Liver (tissue), 9 donors: ENCODE results near the gene THEM4. TPM values are rescaled to one million over a fixed set of nuclear protein-coding genes. Genes with fewer than 3 reads are reported as not detected.

Experiments
- DNase-seq: peaks from one replicate; pipeline ENCODE4 v3.0.0-alpha.2; 2017; ENCODE audit warnings: low spot score
- H3K27ac ChIP-seq, 2 donors: one replicate each; pipeline ENCODE4 v1.7.0; 2013; ENCODE audit warnings: inconsistent platforms in 2 of 2, low read length in 2 of 2, control low read depth in 1 of 2, low read depth in 1 of 2, mild to moderate bottlenecking in 1 of 2
- H3K27me3 ChIP-seq, 4 donors: one replicate each; pipeline versions ENCODE4 v1.6.1 to v1.7.0; 2013; ENCODE audit warnings: low read length in 3 of 4, inconsistent platforms in 1 of 4, mild to moderate bottlenecking in 1 of 4, moderate library complexity in 1 of 4; ENCODE audit not compliant: control insufficient read depth in 4 of 4, insufficient read depth in 4 of 4
- H3K36me3 ChIP-seq, 4 donors: one replicate each; pipeline versions ENCODE4 v1.6.1 to v1.7.0; 2013; ENCODE audit warnings: low read length in 3 of 4, mild to moderate bottlenecking in 3 of 4, low read depth in 1 of 4, moderate library complexity in 1 of 4; ENCODE audit not compliant: control insufficient read depth in 4 of 4, insufficient read depth in 3 of 4
- H3K4me1 ChIP-seq, 4 donors: one replicate each; pipeline versions ENCODE4 v1.6.1 to v1.7.0; 2013; ENCODE audit warnings: low read length in 3 of 4, mild to moderate bottlenecking in 3 of 4, moderate library complexity in 1 of 4; ENCODE audit not compliant: control insufficient read depth in 4 of 4, insufficient read depth in 4 of 4
- H3K4me3 ChIP-seq, 3 donors: one replicate each; pipeline versions ENCODE4 v1.6.1 to v1.7.0; 2013; ENCODE audit warnings: low read length in 3 of 3, control low read depth in 1 of 3, low read depth in 1 of 3, mild to moderate bottlenecking in 1 of 3
- H3K9ac ChIP-seq, 2 donors: one replicate each; pipeline ENCODE4 v1.7.0; 2013; ENCODE audit warnings: low read length in 2 of 2, mild to moderate bottlenecking in 2 of 2, moderate library complexity in 2 of 2, control low read depth in 1 of 2, low read depth in 1 of 2
- H3K9me3 ChIP-seq, 4 donors: one replicate each; pipeline versions ENCODE4 v1.6.1 to v1.7.0; 2013; ENCODE audit warnings: low read length in 3 of 4; ENCODE audit not compliant: control insufficient read depth in 4 of 4
- ATF3 ChIP-seq: IDR thresholded peaks from 2 replicates; pipeline ENCODE4 v1.6.1; 2016; ENCODE audit warnings: antibody characterized with exemption
- CTCF ChIP-seq: fragments of 150-350 bp; IDR thresholded peaks from 2 replicates; pipeline ENCODE4 v1.5.1; 2017; ENCODE audit warnings: improper control_type of control experiment, low read depth, low read length; ENCODE audit not compliant: missing input control
- EGR1 ChIP-seq, 2 donors: IDR thresholded peaks; 2 replicates each; pipeline ENCODE4 v1.6.1; 2016 to 2018; ENCODE audit warnings: antibody characterized with exemption in 2 of 2, low read depth in 2 of 2
- FOXA1 ChIP-seq: IDR thresholded peaks from 2 replicates; pipeline ENCODE4 v1.6.1; 2016; ENCODE audit warnings: antibody characterized with exemption
- HNF4A ChIP-seq, 2 donors: conservative IDR thresholded peaks; 2 replicates each; pipeline ENCODE4 v1.6.1; 2016; ENCODE audit warnings: antibody characterized with exemption in 2 of 2, mild to moderate bottlenecking in 2 of 2
- HNF4G ChIP-seq: IDR thresholded peaks from 2 replicates; pipeline ENCODE4 v1.6.1; 2016; ENCODE audit warnings: antibody characterized with exemption
- JUND ChIP-seq, 2 donors: IDR thresholded peaks; 2 replicates each; pipeline ENCODE4 v1.6.1; 2016; ENCODE audit warnings: antibody characterized with exemption in 2 of 2
- MAX ChIP-seq: IDR thresholded peaks from 2 replicates; pipeline ENCODE4 v1.6.1; 2016; ENCODE audit warnings: antibody characterized with exemption
- NR2F2 ChIP-seq: IDR thresholded peaks from 2 replicates; pipeline ENCODE4 v1.6.1; 2016; ENCODE audit warnings: antibody characterized with exemption
- RAD21 ChIP-seq, 2 donors: IDR thresholded peaks; 2 replicates each; pipeline ENCODE4 v1.6.1; 2016; ENCODE audit warnings: antibody characterized with exemption in 2 of 2, mild to moderate bottlenecking in 2 of 2
- REST ChIP-seq: IDR thresholded peaks from 2 replicates; pipeline ENCODE4 v1.6.1; 2016; ENCODE audit warnings: antibody characterized with exemption, mild to moderate bottlenecking
- RXRA ChIP-seq, 2 donors: IDR thresholded peaks; 2 replicates each; pipeline ENCODE4 v1.6.1; 2017 to 2018; ENCODE audit warnings: antibody characterized with exemption in 2 of 2, mild to moderate bottlenecking in 1 of 2
- TAF1 ChIP-seq: conservative IDR thresholded peaks from 2 replicates; pipeline ENCODE4 v1.6.1; 2016; ENCODE audit warnings: antibody characterized with exemption, mild to moderate bottlenecking
- YY1 ChIP-seq: IDR thresholded peaks from 2 replicates; pipeline ENCODE4 v1.6.1; 2016; ENCODE audit warnings: antibody characterized with exemption, mild to moderate bottlenecking
- ZBTB33 ChIP-seq: IDR thresholded peaks from 2 replicates; pipeline ENCODE4 v1.6.1; 2016; ENCODE audit warnings: antibody characterized with exemption
- WGBS: extraction: QIAGEN DNeasy Blood & Tissue Kit; methylation state at CpG from one replicate; pipeline ENCODE4 v1.1.7; 2013; 5-methylcytosine and 5-hydroxymethylcytosine counted together
- polyA plus RNA-seq, 2 donors: library from polyadenylated mRNA; stranded (reverse) in 1 of 2; unstranded in 1 of 2; fragments of 200-250 nt in 1 of 2; fragments of >200 nt in 1 of 2; fragmentation: Nextera tagmentation in 1 of 2; extraction: Ambion mirVana in 1 of 2; gene quantifications; one replicate each; pipeline versions ENCODE4 v1.2.1 to v1.2.3, GENCODE V29; 2013 to 2015
- total RNA-seq, 2 donors: library from RNA; depleted of rRNA; stranded (reverse); fragments of >200 nt; gene quantifications; one replicate each; pipeline ENCODE4 v1.2.3, GENCODE V29; 2014
- donor health status: healthy.
- donor health status: healthy.
- donor health status: healthy.
- donor health status: healthy.
- donor health status: healthy.

THEM4 gene
- total and polyA plus RNA-seq, 4 donors = 6.1 to 16.2 (median 9.8) TPM

- Histone ChIP-seq H3K27ac (no peak overlapping the region), H3K4me3 (no peak overlapping the region), H3K4me1 (no peaks in the 10 kb centered on the region), H3K27me3 (no peaks in the 10 kb centered on the region), H3K9ac (no peak overlapping the region), H3K9me3 (no peaks in the 10 kb centered on the region), H3K36me3 (no peaks in the 10 kb centered on the region)
- DNase-seq = no peak
- TF ChIP-seq NR2F2 = no peak
- TF ChIP-seq RAD21 (IDR thresholded peaks at IDR 0.05) = no peak
- TF ChIP-seq HNF4A (conservative IDR thresholded peaks at IDR 0.05) = no peak
- no peak for TF ChIP-seq YY1
- no peak for TF ChIP-seq RXRA (IDR thresholded peaks at IDR 0.05)
- TF ChIP-seq EGR1 (IDR thresholded peaks at IDR 0.05; ENCODE audit: low read depth in 2 of 2) = no peak
- no peak for TF ChIP-seq ZBTB33
- no peak for TF ChIP-seq REST
- TF ChIP-seq CTCF = no peak
- TF ChIP-seq TAF1 = no peak
- no peak for TF ChIP-seq FOXA1
- no peak for TF ChIP-seq JUND (IDR thresholded peaks at IDR 0.05)
- TF ChIP-seq MAX = no peak
- TF ChIP-seq ATF3 = no peak
- 71% methylated on average over 7 of the region's 7 CpGs for WGBS
Observed at GRCh38 chr1:151867765-151868411, 41.4 kb downstream of the THEM4 start.

GRCh38 chr1:151867321-151867720 is 42.0 kb downstream of the THEM4 start:
- no peaks in the 10 kb centered on the region for H3K27me3 ChIP-seq
- DNase-seq = no peak
- H3K9me3 ChIP-seq = no peaks in the 10 kb centered on the region
- no peak for TF ChIP-seq HNF4A (conservative IDR thresholded peaks at IDR 0.05)
- no peak for TF ChIP-seq HNF4G
- H3K4me3 ChIP-seq = no peak overlapping the region
- no peaks in the 10 kb centered on the region for H3K36me3 ChIP-seq
- no peaks in the 10 kb centered on the region for H3K4me1 ChIP-seq
- H3K9ac ChIP-seq = no peak overlapping the region
- 82% methylated on average over 2 of the region's 2 CpGs for WGBS
- no peak overlapping the region for H3K27ac ChIP-seq
